ENCODE data around the gene SLCO3A1. TPM values are rescaled to one million over a fixed set of nuclear protein-coding genes. Genes with fewer than 3 reads are reported as not detected.

Gene SLCO3A1
- total RNA-seq, 1 experiment from 2014 or later: 9.1 TPM

DNA sequence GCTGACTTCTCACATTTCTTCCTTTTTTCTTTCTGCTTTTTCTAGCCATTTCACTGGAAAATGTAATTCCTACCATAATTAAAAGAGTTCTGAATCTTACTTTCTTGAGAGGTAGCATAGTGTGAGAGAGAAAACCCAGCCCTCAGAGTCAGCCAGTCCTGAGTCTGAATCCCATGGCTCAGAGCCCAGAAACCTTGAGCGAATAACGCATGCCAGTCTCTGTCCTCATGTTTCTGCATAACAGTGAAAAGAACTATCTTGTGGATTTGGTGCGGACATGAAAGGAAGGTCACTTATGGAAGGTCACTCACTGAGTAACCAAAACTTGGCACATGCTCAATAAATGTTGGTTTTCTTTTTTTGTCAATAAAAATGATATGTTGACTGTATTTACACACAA, 29.3 kb upstream of the SLCO3A1 start (continued):
- TF ChIP-seq, protein P1, sequence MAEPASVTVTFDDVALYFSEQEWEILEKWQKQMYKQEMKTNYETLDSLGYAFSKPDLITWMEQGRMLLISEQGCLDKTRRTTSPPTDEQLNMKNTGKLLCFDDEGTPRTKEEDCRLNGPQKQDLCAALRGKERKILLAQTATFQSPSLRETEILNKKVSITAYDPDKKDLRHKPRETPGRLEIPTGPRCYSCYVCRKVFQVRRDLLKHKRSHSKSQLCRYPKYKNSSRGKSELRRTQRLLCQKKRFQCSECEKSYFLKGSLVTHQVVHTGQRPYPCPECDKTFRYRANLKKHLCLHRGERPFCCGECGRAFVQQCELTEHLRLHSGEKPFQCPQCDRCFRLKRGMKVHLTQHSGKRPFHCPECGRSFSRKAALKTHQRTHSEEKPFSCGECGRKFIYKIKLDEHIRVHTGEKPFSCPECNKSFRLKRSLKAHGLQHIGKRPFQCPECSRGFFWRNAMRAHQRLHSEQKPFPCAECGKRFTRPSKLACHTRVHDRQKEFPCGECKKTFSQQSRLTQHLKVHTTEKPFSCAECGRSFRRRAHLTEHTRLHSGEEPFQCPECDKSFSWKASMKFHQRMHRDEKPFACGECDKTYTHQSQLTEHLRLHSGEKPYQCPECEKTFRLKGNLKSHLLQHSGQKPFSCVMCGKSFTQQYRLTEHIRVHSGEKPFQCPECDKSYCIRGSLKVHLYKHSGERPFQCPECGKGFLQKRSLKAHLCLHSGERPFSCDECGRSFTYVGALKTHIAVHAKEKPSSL (CRISPR knock-in tag; conservative IDR thresholded peaks at IDR 0.05): no peak
- TF ChIP-seq ZNF138 (CRISPR knock-in tag; conservative IDR thresholded peaks at IDR 0.05): no peak

DNA sequence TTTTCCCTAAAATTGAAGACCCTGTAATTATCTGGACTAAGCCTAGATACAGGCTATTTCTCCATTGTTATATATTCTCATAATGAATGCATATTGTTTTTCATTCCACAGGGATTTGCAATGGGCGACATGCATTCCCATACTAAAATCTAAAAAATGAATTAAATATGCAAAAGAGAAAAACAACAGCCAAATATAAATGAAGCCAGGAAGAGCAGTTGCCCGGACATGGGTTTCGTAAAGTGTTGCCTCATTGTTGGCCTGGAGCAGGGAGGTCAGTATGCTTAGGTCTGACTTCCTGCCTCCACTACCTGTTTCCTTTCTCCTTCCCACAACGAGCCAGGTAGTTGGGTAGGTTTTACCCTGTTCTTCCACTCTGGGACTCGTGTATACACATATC, 27.1 kb upstream of the SLCO3A1 start:
- ChIA-PET POLR2A (no interaction called here), CTCF (no interaction called here)
- no peaks in the 10 kb centered on the region; the same call in 1 of the 2 replicates for H3K9me3 Mint-ChIP-seq

DNA sequence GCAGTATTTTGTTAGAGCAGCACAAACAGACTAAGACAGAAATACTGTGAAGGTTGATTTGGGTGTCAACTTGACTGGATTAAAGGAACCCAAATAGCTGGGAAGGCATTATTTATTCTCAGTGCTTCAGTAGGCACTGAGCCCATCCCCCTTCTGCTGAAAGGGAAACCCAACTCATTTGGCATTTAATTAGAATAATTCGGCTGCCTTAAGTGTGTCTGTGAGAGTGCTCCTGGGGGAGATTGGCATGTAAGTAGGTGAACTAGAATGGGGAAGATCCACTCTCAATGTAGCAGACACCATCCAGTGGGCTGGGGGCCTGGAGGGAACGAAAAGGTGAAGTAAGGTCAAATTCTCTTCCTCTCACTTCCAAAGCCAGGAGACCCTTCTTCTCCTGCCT, 20.5 kb upstream of the SLCO3A1 start:
- Mint-ChIP-seq H3K9me3 (peaks cover 13% of the 10 kb centered on the region), H3K4me3 (no peak overlapping the region), H3K27me3 (ENCODE audit: low read depth) (peaks cover 33% of the 10 kb centered on the region), H3K27ac (no peak overlapping the region), H3K4me1 (peaks cover 29% of the 10 kb centered on the region), H3K36me3 (no peaks in the 10 kb centered on the region; the same call in 1 of the 2 replicates)
- DNase-seq (ENCODE audit: low spot score) (no peak), ATAC-seq (no peak)
- TF ChIP-seq, protein P2, sequence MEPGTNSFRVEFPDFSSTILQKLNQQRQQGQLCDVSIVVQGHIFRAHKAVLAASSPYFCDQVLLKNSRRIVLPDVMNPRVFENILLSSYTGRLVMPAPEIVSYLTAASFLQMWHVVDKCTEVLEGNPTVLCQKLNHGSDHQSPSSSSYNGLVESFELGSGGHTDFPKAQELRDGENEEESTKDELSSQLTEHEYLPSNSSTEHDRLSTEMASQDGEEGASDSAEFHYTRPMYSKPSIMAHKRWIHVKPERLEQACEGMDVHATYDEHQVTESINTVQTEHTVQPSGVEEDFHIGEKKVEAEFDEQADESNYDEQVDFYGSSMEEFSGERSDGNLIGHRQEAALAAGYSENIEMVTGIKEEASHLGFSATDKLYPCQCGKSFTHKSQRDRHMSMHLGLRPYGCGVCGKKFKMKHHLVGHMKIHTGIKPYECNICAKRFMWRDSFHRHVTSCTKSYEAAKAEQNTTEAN (CRISPR knock-in tag; IDR thresholded peaks at IDR 0.05): no peak
- TF ChIP-seq, protein P3, sequence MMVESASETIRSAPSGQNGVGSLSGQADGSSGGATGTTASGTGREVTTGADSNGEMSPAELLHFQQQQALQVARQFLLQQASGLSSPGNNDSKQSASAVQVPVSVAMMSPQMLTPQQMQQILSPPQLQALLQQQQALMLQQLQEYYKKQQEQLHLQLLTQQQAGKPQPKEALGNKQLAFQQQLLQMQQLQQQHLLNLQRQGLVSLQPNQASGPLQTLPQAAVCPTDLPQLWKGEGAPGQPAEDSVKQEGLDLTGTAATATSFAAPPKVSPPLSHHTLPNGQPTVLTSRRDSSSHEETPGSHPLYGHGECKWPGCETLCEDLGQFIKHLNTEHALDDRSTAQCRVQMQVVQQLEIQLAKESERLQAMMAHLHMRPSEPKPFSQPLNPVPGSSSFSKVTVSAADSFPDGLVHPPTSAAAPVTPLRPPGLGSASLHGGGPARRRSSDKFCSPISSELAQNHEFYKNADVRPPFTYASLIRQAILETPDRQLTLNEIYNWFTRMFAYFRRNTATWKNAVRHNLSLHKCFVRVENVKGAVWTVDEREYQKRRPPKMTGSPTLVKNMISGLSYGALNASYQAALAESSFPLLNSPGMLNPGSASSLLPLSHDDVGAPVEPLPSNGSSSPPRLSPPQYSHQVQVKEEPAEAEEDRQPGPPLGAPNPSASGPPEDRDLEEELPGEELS (CRISPR knock-in tag; IDR thresholded peaks at IDR 0.05): no peak
- TF ChIP-seq, protein P4, sequence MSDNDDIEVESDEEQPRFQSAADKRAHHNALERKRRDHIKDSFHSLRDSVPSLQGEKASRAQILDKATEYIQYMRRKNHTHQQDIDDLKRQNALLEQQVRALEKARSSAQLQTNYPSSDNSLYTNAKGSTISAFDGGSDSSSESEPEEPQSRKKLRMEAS (CRISPR knock-in tag; IDR thresholded peaks at IDR 0.05): no peak
- TF ChIP-seq, protein P5, sequence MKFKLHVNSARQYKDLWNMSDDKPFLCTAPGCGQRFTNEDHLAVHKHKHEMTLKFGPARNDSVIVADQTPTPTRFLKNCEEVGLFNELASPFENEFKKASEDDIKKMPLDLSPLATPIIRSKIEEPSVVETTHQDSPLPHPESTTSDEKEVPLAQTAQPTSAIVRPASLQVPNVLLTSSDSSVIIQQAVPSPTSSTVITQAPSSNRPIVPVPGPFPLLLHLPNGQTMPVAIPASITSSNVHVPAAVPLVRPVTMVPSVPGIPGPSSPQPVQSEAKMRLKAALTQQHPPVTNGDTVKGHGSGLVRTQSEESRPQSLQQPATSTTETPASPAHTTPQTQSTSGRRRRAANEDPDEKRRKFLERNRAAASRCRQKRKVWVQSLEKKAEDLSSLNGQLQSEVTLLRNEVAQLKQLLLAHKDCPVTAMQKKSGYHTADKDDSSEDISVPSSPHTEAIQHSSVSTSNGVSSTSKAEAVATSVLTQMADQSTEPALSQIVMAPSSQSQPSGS (CRISPR knock-in tag; IDR thresholded peaks at IDR 0.05; ENCODE audit: borderline replicate concordance, low read depth): no peak
- TF ChIP-seq ZNF232 (CRISPR knock-in tag; IDR thresholded peaks at IDR 0.05) (no peak), ZNF263 (CRISPR knock-in tag; IDR thresholded peaks at IDR 0.05; ENCODE audit: low read depth) (no peak), ZNF219 (CRISPR knock-in tag; IDR thresholded peaks at IDR 0.05; ENCODE audit: borderline replicate concordance) (no peak), ESRRA (CRISPR knock-in tag; IDR thresholded peaks at IDR 0.05; ENCODE audit: borderline replicate concordance) (no peak)
- POLR2A ChIA-PET: no interaction called here
- CTCF ChIA-PET: no interaction called here

More for the DNA sequence above, 27.1 kb upstream of the SLCO3A1 start:
- Mint-ChIP-seq H3K4me1 (peaks cover 17% of the 10 kb centered on the region), H3K27me3 (ENCODE audit: low read depth) (no peaks in the 10 kb centered on the region; the same call in 1 of the 2 replicates), H3K27ac (no peak overlapping the region), H3K36me3 (no peaks in the 10 kb centered on the region), H3K4me3 (no peak overlapping the region)
- DNase-seq (ENCODE audit: low spot score): no peak
- no peak for TF ChIP-seq SOX15 (CRISPR knock-in tag; IDR thresholded peaks at IDR 0.05)
- TF ChIP-seq, protein P6, sequence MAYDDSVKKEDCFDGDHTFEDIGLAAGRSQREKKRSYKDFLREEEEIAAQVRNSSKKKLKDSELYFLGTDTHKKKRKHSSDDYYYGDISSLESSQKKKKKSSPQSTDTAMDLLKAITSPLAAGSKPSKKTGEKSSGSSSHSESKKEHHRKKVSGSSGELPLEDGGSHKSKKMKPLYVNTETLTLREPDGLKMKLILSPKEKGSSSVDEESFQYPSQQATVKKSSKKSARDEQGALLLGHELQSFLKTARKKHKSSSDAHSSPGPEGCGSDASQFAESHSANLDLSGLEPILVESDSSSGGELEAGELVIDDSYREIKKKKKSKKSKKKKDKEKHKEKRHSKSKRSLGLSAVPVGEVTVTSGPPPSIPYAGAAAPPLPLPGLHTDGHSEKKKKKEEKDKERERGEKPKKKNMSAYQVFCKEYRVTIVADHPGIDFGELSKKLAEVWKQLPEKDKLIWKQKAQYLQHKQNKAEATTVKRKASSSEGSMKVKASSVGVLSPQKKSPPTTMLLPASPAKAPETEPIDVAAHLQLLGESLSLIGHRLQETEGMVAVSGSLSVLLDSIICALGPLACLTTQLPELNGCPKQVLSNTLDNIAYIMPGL (CRISPR knock-in tag; IDR thresholded peaks at IDR 0.05): no peak
- TF ChIP-seq ATF1 (CRISPR knock-in tag; IDR thresholded peaks at IDR 0.05): no peak
- no peak for TF ChIP-seq NR1H2 (CRISPR knock-in tag; IDR thresholded peaks at IDR 0.05)
- ATAC-seq: no peak
